Endodermal cell (in vitro differentiated cells): Measurements from ENCODE around the gene ZNF629. TPM values are rescaled to one million over a fixed set of nuclear protein-coding genes. Genes with fewer than 3 reads are reported as not detected.

Experiments
- DNase-seq: peaks from one replicate; pipeline ENCODE4 v3.0.0-alpha.2; 2017
- H3K27ac ChIP-seq: 2 replicates; pipeline ENCODE4 v1.5.1; 2013; ENCODE audit warnings: mild to moderate bottlenecking, low read depth, low read length, moderate library complexity
- H3K27me3 ChIP-seq: 2 replicates; pipeline ENCODE4 v1.6.1; 2013; ENCODE audit warnings: mild to moderate bottlenecking, low read length, moderate library complexity; ENCODE audit not compliant: insufficient read depth, control insufficient read depth, poor library complexity, severe bottlenecking
- H3K36me3 ChIP-seq: 2 replicates; pipeline ENCODE4 v1.7.0; 2013; ENCODE audit warnings: mild to moderate bottlenecking, low read length, moderate library complexity; ENCODE audit not compliant: control insufficient read depth, insufficient read depth
- H3K4me1 ChIP-seq: one replicate; pipeline ENCODE4 v1.7.0; 2013; ENCODE audit warnings: low read length; ENCODE audit not compliant: control insufficient read depth, insufficient read depth
- H3K4me3 ChIP-seq: 2 replicates; pipeline ENCODE4 v1.5.1; 2013; ENCODE audit warnings: mild to moderate bottlenecking, low read length, moderate library complexity
- H3K9ac ChIP-seq: 2 replicates; pipeline ENCODE4 v1.6.1; 2013; ENCODE audit warnings: mild to moderate bottlenecking, low read length, moderate library complexity; ENCODE audit not compliant: poor library complexity, severe bottlenecking; ENCODE audit errors: extremely low read depth
- H3K9me3 ChIP-seq: 2 replicates; pipeline ENCODE4 v1.6.1; 2013; ENCODE audit warnings: mild to moderate bottlenecking, low read length, moderate library complexity; ENCODE audit not compliant: control insufficient read depth
- H3K27ac Mint-ChIP-seq: 2 replicates; pipeline ENCODE4 v1.8.0; 2020; ENCODE audit warnings: mixed read lengths
- H3K27me3 Mint-ChIP-seq: 2 replicates; pipeline ENCODE4 v1.8.0; 2021; ENCODE audit warnings: mild to moderate bottlenecking, mixed read lengths; ENCODE audit not compliant: insufficient read depth
- H3K36me3 Mint-ChIP-seq: 2 replicates; pipeline ENCODE4 v1.8.0; 2020; ENCODE audit warnings: low read depth, mixed read lengths
- H3K4me1 Mint-ChIP-seq: 2 replicates; pipeline ENCODE4 v1.8.0; 2020; ENCODE audit warnings: mixed read lengths
- H3K4me3 Mint-ChIP-seq: 2 replicates; pipeline ENCODE4 v1.8.0; 2020; ENCODE audit warnings: mild to moderate bottlenecking, moderate library complexity, mixed read lengths
- H3K9me3 Mint-ChIP-seq: 2 replicates; pipeline ENCODE4 v1.8.0; 2020; ENCODE audit warnings: mild to moderate bottlenecking, mixed read lengths
- WGBS, 2 experiments: methylation state at CpG; one replicate each; pipeline versions ENCODE4 v1.1.5 to v1.1.7; 2013; ENCODE audit warnings: missing lambda C conversion rate in 2 of 2, mixed read lengths in 1 of 2; ENCODE audit not compliant: insufficient coverage in 1 of 2, insufficient read length in 1 of 2; 5-methylcytosine and 5-hydroxymethylcytosine counted together
- total RNA-seq, 2 donors: library from RNA; stranded (reverse); fragmentation: NEBNext Ultra II Directional in 1 of 2; extraction: Animal tissue kit (Norgen Biotek cat#: 25700) in 1 of 2; gene quantifications; 2 replicates in 1 of 2; 3 replicates in 1 of 2; pipeline ENCODE4 v1.2.1, GENCODE V29; 2021
- TF ChIP-seq, protein P1 (sequence below): fragments of 200-600 bp; sonication (generic); conservative IDR thresholded peaks from 2 replicates; pipeline ENCODE4 v1.5.0; 2021; ENCODE audit warnings: antibody characterized with exemption, mild to moderate bottlenecking

ZNF629 gene
- total RNA-seq, 2 donors from 2014 or later = 31.8 to 33.3 TPM

- WGBS, 2 experiments = 82 to 90% methylated on average over 10 to 15 of the region's 15 CpGs
- H3K27ac ChIP-seq = no peak overlapping the region
Measured at GRCh38 chr16:30762991-30763725, 23.8 kb downstream of the ZNF629 start.

GRCh38 chr16:30761928-30762902 is 24.8 kb downstream of the ZNF629 start, which contains the start of the genes CFAP119 and RNF40:
Gene CFAP119, minus strand, starts transcription at chr16:30762062. Its CDS starts 314 bp downstream, at chr16:30761748.
Gene RNF40, plus strand, starts transcription at chr16:30762322. Its CDS starts 224 bp downstream, at chr16:30762546.
- H3K4me3 Mint-ChIP-seq = peak within 1 kb of the TSS; percentile 85
- H3K27me3 ChIP-seq = no peaks in the 10 kb centered on the region
- peak; percentile 99 for DNase-seq
- WGBS, 2 experiments = 1 to 2% methylated on average over 31 to 60 of the region's 60 CpGs
- peaks cover 73% of the 10 kb centered on the region for H3K36me3 ChIP-seq
- peak within 1 kb of the TSS; percentile 96 for H3K27ac Mint-ChIP-seq
- TF ChIP-seq, protein P1, sequence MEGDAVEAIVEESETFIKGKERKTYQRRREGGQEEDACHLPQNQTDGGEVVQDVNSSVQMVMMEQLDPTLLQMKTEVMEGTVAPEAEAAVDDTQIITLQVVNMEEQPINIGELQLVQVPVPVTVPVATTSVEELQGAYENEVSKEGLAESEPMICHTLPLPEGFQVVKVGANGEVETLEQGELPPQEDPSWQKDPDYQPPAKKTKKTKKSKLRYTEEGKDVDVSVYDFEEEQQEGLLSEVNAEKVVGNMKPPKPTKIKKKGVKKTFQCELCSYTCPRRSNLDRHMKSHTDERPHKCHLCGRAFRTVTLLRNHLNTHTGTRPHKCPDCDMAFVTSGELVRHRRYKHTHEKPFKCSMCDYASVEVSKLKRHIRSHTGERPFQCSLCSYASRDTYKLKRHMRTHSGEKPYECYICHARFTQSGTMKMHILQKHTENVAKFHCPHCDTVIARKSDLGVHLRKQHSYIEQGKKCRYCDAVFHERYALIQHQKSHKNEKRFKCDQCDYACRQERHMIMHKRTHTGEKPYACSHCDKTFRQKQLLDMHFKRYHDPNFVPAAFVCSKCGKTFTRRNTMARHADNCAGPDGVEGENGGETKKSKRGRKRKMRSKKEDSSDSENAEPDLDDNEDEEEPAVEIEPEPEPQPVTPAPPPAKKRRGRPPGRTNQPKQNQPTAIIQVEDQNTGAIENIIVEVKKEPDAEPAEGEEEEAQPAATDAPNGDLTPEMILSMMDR = no peak
- peak within 1 kb of the TSS; percentile 92 for H3K9ac ChIP-seq
- peaks cover 13% of the 10 kb centered on the region for H3K4me1 Mint-ChIP-seq
- H3K4me1 ChIP-seq = peaks cover 8% of the 10 kb centered on the region
- peaks cover 65% of the 10 kb centered on the region for H3K36me3 Mint-ChIP-seq
- no peaks in the 10 kb centered on the region for H3K27me3 Mint-ChIP-seq
- peak within 1 kb of the TSS; percentile 97 for H3K4me3 ChIP-seq
- H3K9me3 ChIP-seq = no peaks in the 10 kb centered on the region
- H3K27ac ChIP-seq = peak within 1 kb of the TSS; percentile 73
- no peaks in the 10 kb centered on the region for H3K9me3 Mint-ChIP-seq

More at GRCh38 chr16:30762991-30763725, 23.8 kb downstream of the ZNF629 start:
- Mint-ChIP-seq H3K27me3 (no peaks in the 10 kb centered on the region), H3K4me1 (peaks cover 13% of the 10 kb centered on the region), H3K9me3 (no peaks in the 10 kb centered on the region), H3K36me3 (peaks cover 69% of the 10 kb centered on the region), H3K27ac (peak overlapping the region; percentile 96), H3K4me3 (peak overlapping the region; percentile 85)
- H3K4me1 ChIP-seq = peaks cover 8% of the 10 kb centered on the region
- peak overlapping the region; percentile 92 for H3K9ac ChIP-seq
- no peaks in the 10 kb centered on the region for H3K9me3 ChIP-seq
- peaks cover 75% of the 10 kb centered on the region for H3K36me3 ChIP-seq
- TF ChIP-seq, protein P1 = no peak
- peak overlapping the region; percentile 97 for H3K4me3 ChIP-seq
- no peaks in the 10 kb centered on the region for H3K27me3 ChIP-seq
- no peak for DNase-seq

GRCh38 chr16:30761427-30761927 is 25.5 kb downstream of the ZNF629 start:
- Mint-ChIP-seq H3K27me3 (no peaks in the 10 kb centered on the region), H3K27ac (peak overlapping the region; percentile 96), H3K4me1 (peaks cover 13% of the 10 kb centered on the region), H3K4me3 (peak overlapping the region; percentile 85), H3K36me3 (peaks cover 62% of the 10 kb centered on the region), H3K9me3 (no peaks in the 10 kb centered on the region)
- peak overlapping the region; percentile 97 for H3K4me3 ChIP-seq
- H3K4me1 ChIP-seq = peaks cover 8% of the 10 kb centered on the region
- peak; percentile 78 for DNase-seq
- no peaks in the 10 kb centered on the region for H3K27me3 ChIP-seq
- peak overlapping the region; percentile 92 for H3K9ac ChIP-seq
- WGBS, 2 experiments = 0 to 1% methylated on average over 40 to 64 of the region's 64 CpGs
- TF ChIP-seq, protein P1 = no peak
- H3K36me3 ChIP-seq = peaks cover 73% of the 10 kb centered on the region
- H3K27ac ChIP-seq = peak overlapping the region; percentile 73
- no peaks in the 10 kb centered on the region for H3K9me3 ChIP-seq
